ENCODE measurements around the gene PEF1. TPM values are rescaled to one million over a fixed set of nuclear protein-coding genes. Genes with fewer than 3 reads are reported as not detected.

The PEF1 gene
- total and polyA plus RNA-seq, 2 donors (not counting 1 experiment from before 2014, with no cell fraction given) = 36.7 to 49.4 TPM

- Mint-ChIP-seq H3K27ac (no peak overlapping the region), H3K4me1 (peaks cover 5% of the 10 kb centered on the region), H3K27me3 (peaks cover 11% of the 10 kb centered on the region), H3K9me3 (ENCODE audit: insufficient read depth) (no peaks in the 10 kb centered on the region), H3K4me3 (no peak overlapping the region)
- Histone ChIP-seq H3K4me3 (ENCODE audit: control extremely low read depth in 1 of 5, extremely low read depth in 1 of 5, insufficient read depth in 1 of 5, low read depth in 2 of 5, low read length in 4 of 5) (no peak overlapping the region), H3K79me2 (ENCODE audit: control insufficient read depth, insufficient read depth, low read length) (no peaks in the 10 kb centered on the region), H3K4me2 (replicated peaks; ENCODE audit: low read depth, low read length, poor library complexity, severe bottlenecking) (no peak overlapping the region), H3K27me3 (replicated peaks in 1 of 4; ENCODE audit: control extremely low read depth in 1 of 4, control insufficient read depth in 3 of 4, insufficient read depth in 4 of 4, low read length in 3 of 4) (peaks cover 0 to under 1% (median 0%) of the 10 kb centered on the region in 4 experiments), H3K9me3 (ENCODE audit: control extremely low read depth in 1 of 3, control insufficient read depth in 2 of 3, insufficient read depth in 1 of 3, low read length in 2 of 3) (no peaks in the 10 kb centered on the region), H3K36me3 (replicated peaks in 1 of 2; ENCODE audit: control extremely low read depth in 1 of 2, control insufficient read depth in 1 of 2, extremely low read depth in 1 of 2, insufficient read depth in 2 of 2, low read length in 1 of 2) (no peaks in the 10 kb centered on the region), H3K4me1 (ENCODE audit: control insufficient read depth in 2 of 2, insufficient read depth in 2 of 2, low read length in 2 of 2) (peaks cover 0 to 7% of the 10 kb centered on the region in 2 donors), H2AFZ (ENCODE audit: insufficient read depth, low read depth, low read length, poor library complexity, severe bottlenecking) (no peak overlapping the region), H3K9ac (ENCODE audit: low read length) (no peak overlapping the region), H3K27ac (ENCODE audit: low read length in 2 of 2) (no peak overlapping the region), H4K20me1 (ENCODE audit: control insufficient read depth, insufficient read depth, low read length, poor library complexity, severe bottlenecking) (no peaks in the 10 kb centered on the region)
- ChIA-PET CTCF (no interaction called here), POLR2A (no interaction called here)
- WGBS (ENCODE audit: insufficient coverage) = 76% methylated on average over 9 of the region's 10 CpGs
- intact Hi-C loops (cut with micrococcal nuclease) = no loop called here
- DNase-seq = no peak
- TF ChIP-seq CTCF (IDR thresholded peaks at IDR 0.05) (no peak), EZH2 (IDR thresholded peaks at IDR 0.05; ENCODE audit: borderline replicate concordance, insufficient read depth, low read depth, low read length, poor library complexity, severe bottlenecking) (no peak)
- ATAC-seq (ENCODE audit: low read depth) = no peak
Observed at GRCh38 chr1:31690921-31691320, 46.2 kb upstream of the PEF1 start.

GRCh38 chr1:31689854-31690253 is 45.2 kb upstream of the PEF1 start:
- Histone ChIP-seq H3K36me3 (replicated peaks in 1 of 2; ENCODE audit: control extremely low read depth in 1 of 2, control insufficient read depth in 1 of 2, extremely low read depth in 1 of 2, insufficient read depth in 2 of 2, low read length in 1 of 2) (no peaks in the 10 kb centered on the region), H2AFZ (ENCODE audit: insufficient read depth, low read depth, low read length, poor library complexity, severe bottlenecking) (no peak overlapping the region), H3K9ac (ENCODE audit: low read length) (no peak overlapping the region), H4K20me1 (ENCODE audit: control insufficient read depth, insufficient read depth, low read length, poor library complexity, severe bottlenecking) (no peaks in the 10 kb centered on the region), H3K27ac (ENCODE audit: low read length in 2 of 2) (no peak overlapping the region), H3K4me3 (ENCODE audit: control extremely low read depth in 1 of 5, extremely low read depth in 1 of 5, insufficient read depth in 1 of 5, low read depth in 2 of 5, low read length in 4 of 5) (no peak overlapping the region), H3K9me3 (ENCODE audit: control extremely low read depth in 1 of 3, control insufficient read depth in 2 of 3, insufficient read depth in 1 of 3, low read length in 2 of 3) (no peaks in the 10 kb centered on the region), H3K79me2 (ENCODE audit: control insufficient read depth, insufficient read depth, low read length) (no peaks in the 10 kb centered on the region), H3K4me2 (replicated peaks; ENCODE audit: low read depth, low read length, poor library complexity, severe bottlenecking) (no peak overlapping the region), H3K27me3 (replicated peaks in 1 of 4; ENCODE audit: control extremely low read depth in 1 of 4, control insufficient read depth in 3 of 4, insufficient read depth in 4 of 4, low read length in 3 of 4) (peaks cover 0 to 9% (median 0%) of the 10 kb centered on the region in 4 experiments), H3K4me1 (ENCODE audit: control insufficient read depth in 2 of 2, insufficient read depth in 2 of 2, low read length in 2 of 2) (peaks cover 0 to 7% of the 10 kb centered on the region in 2 donors)
- 85% methylated on average over 2 of the region's 6 CpGs for WGBS (ENCODE audit: insufficient coverage)
- DNase-seq (no peak), ATAC-seq (ENCODE audit: low read depth) (no peak)
- intact Hi-C loops (cut with micrococcal nuclease) = no loop called here
- Mint-ChIP-seq H3K9me3 (ENCODE audit: insufficient read depth) (no peaks in the 10 kb centered on the region), H3K4me3 (no peak overlapping the region), H3K4me1 (peaks cover 5% of the 10 kb centered on the region), H3K27me3 (peaks cover 20% of the 10 kb centered on the region), H3K27ac (no peak overlapping the region)
- ChIA-PET CTCF (no interaction called here), POLR2A (no interaction called here)
- TF ChIP-seq CTCF (IDR thresholded peaks at IDR 0.05) (no peak), EZH2 (IDR thresholded peaks at IDR 0.05; ENCODE audit: borderline replicate concordance, insufficient read depth, low read depth, low read length, poor library complexity, severe bottlenecking) (no peak)
